C4-2B (cell line): ENCODE data around the gene MFSD1.

Source experiments
- CTCF ChIP-seq: fragments of 450-650 bp; conservative IDR thresholded peaks from 2 replicates; pipeline ENCODE4 v1.5.1; 2017; ENCODE audit warnings: mild to moderate bottlenecking
- ZFX ChIP-seq: fragments of 450-650 bp; IDR thresholded peaks from 2 replicates; pipeline ENCODE4 v1.6.1; 2017

- TF ChIP-seq CTCF (no peak), ZFX (no peak)
These were observed 13.4 kb upstream of the MFSD1 start for GRCh38 chr3:158788446-158788845.
